HepG2 (cell line): ENCODE data around the gene MAST1. TPM values are rescaled to one million over a fixed set of nuclear protein-coding genes. Genes with fewer than 3 reads are reported as not detected.

ENCODE experiments used
- ARID2 ChIP-seq: sonication (generic); formaldehyde crosslinking; IDR thresholded peaks from 2 replicates; pipeline ENCODE4 v1.8.1; 2022; ENCODE audit warnings: mild to moderate bottlenecking, missing genetic modification reagents, borderline replicate concordance
- ATF7-NPFF ChIP-seq: sonication (generic); formaldehyde crosslinking; IDR thresholded peaks from 2 replicates; pipeline ENCODE4 v1.8.1; 2023; ENCODE audit warnings: mild to moderate bottlenecking, low read depth, missing genetic modification reagents, moderate library complexity
- CENPX ChIP-seq: sonication (generic); formaldehyde crosslinking; IDR thresholded peaks from 2 replicates; pipeline ENCODE4 v1.9.0; 2021; ENCODE audit warnings: mild to moderate bottlenecking, missing genetic modification reagents, moderate library complexity
- GATAD2A ChIP-seq: IDR thresholded peaks from 2 replicates; pipeline ENCODE4 v1.6.1; 2016
- GRHL1 ChIP-seq: sonication (generic); formaldehyde crosslinking; conservative IDR thresholded peaks from 2 replicates; pipeline ENCODE4 v1.8.0; 2022; ENCODE audit warnings: missing genetic modification reagents
- HMGXB3 ChIP-seq: sonication (generic); formaldehyde crosslinking; IDR thresholded peaks from 2 replicates; pipeline ENCODE4 v1.4.0; 2020; ENCODE audit warnings: missing genetic modification reagents, borderline replicate concordance
- MAFG ChIP-seq: sonication (generic); formaldehyde crosslinking; IDR thresholded peaks from 2 replicates; pipeline ENCODE4 v1.5.1; 2020; ENCODE audit warnings: mild to moderate bottlenecking, missing genetic modification reagents
- MAZ ChIP-seq, 2 experiments: sonication (generic) in 1 of 2; formaldehyde crosslinking in 1 of 2; IDR thresholded peaks; 2 replicates each; pipeline versions ENCODE4 v1.5.0 to v1.6.1; 2012 to 2020; ENCODE audit warnings: low read depth in 2 of 2, mild to moderate bottlenecking in 2 of 2, borderline replicate concordance in 1 of 2, improper control_type of control experiment in 1 of 2, low read length in 1 of 2, missing genetic modification reagents in 1 of 2, moderate library complexity in 1 of 2
- NR2C2 ChIP-seq: sonication (generic); formaldehyde crosslinking; IDR thresholded peaks from 2 replicates; pipeline ENCODE4 v1.4.0; 2020; ENCODE audit warnings: missing genetic modification reagents, mild to moderate bottlenecking, moderate library complexity, borderline replicate concordance
- TFDP2 ChIP-seq: sonication (generic); formaldehyde crosslinking; IDR thresholded peaks from 2 replicates; pipeline ENCODE4 v1.4.0; 2020; ENCODE audit warnings: missing genetic modification reagents
- ZBTB33 ChIP-seq: sonication (generic); formaldehyde crosslinking; IDR thresholded peaks from 2 replicates; pipeline ENCODE4 v1.4.0; 2020; ENCODE audit warnings: missing genetic modification reagents
- ZEB1 ChIP-seq: IDR thresholded peaks from 2 replicates; pipeline ENCODE4 v1.6.1; 2012; ENCODE audit warnings: mild to moderate bottlenecking, low read depth, inconsistent platforms; ENCODE audit not compliant: insufficient replicate concordance
- ZNF33B ChIP-seq: sonication (generic); formaldehyde crosslinking; IDR thresholded peaks from 2 replicates; pipeline ENCODE4 v1.5.1; 2020; ENCODE audit warnings: mild to moderate bottlenecking, missing genetic modification reagents
- ZNF530 ChIP-seq: sonication (generic); formaldehyde crosslinking; IDR thresholded peaks from 2 replicates; pipeline ENCODE4 v1.5.0; 2020; ENCODE audit warnings: low read depth, mild to moderate bottlenecking, missing genetic modification reagents
- ZNF652 ChIP-seq: IDR thresholded peaks from 2 replicates; pipeline ENCODE4 v1.6.1; 2016; ENCODE audit warnings: low read depth, borderline replicate concordance
- ZNF674 ChIP-seq: sonication (generic); formaldehyde crosslinking; IDR thresholded peaks from 2 replicates; pipeline ENCODE4 v1.5.0; 2020; ENCODE audit warnings: low read depth, mild to moderate bottlenecking, missing genetic modification reagents
- ZNF746 ChIP-seq: sonication (generic); formaldehyde crosslinking; IDR thresholded peaks from 2 replicates; pipeline ENCODE4 v1.8.0; 2022; ENCODE audit warnings: mild to moderate bottlenecking, missing genetic modification reagents
- ZNF850 ChIP-seq: sonication (generic); formaldehyde crosslinking; conservative IDR thresholded peaks from 2 replicates; pipeline ENCODE4 v1.9.0; 2021; ENCODE audit warnings: mild to moderate bottlenecking, missing genetic modification reagents
- ZSCAN9 ChIP-seq: IDR thresholded peaks from 2 replicates; pipeline ENCODE4 v1.6.1; 2016; ENCODE audit warnings: borderline replicate concordance
- polyA plus RNA-seq, 8 experiments: library from polyadenylated mRNA; depleted of rRNA in 3 of 8; stranded (reverse) in 7 of 8; unstranded in 1 of 8; fragments of >200 nt; fragmentation: Illumina TruSeq in 4 of 8; extraction: Trizol in 4 of 8; gene quantifications; 2 replicates each; pipeline versions ENCODE4 v1.2.1 to v1.2.3, GENCODE V29; 2011 to 2016; ENCODE audit warnings: low read depth in 4 of 8, missing spikeins in 1 of 8, mixed read lengths in 1 of 8; ENCODE audit not compliant: insufficient read depth in 1 of 8
- total RNA-seq, 5 experiments: library from RNA; depleted of rRNA; stranded (reverse); fragments of >200 nt; fragmentation: Illumina TruSeq; extraction: Trizol; gene quantifications; 2 replicates each; pipeline ENCODE4 v1.2.3, GENCODE V29; 2016; ENCODE audit warnings: low read depth in 1 of 5

The MAST1 gene
- total and polyA plus RNA-seq, 2 of the 13 experiments (the other 11 are each of a cell fraction or from before 2014, with no cell fraction given), result 0.73 to 4.7 TPM

GRCh38 chr19:12801466-12802266, 36.6 kb upstream of the MAST1 start, which contains the start of the genes PRDX2 and THSD8 (continued):
- no peak for TF ChIP-seq GRHL1 (CRISPR knock-in tag)
- no peak; the same call in none of the 2 replicates for TF ChIP-seq ZSCAN9 (CRISPR knock-in tag)
- TF ChIP-seq ARID2 (CRISPR knock-in tag), result no peak; the same call in 1 of the 2 replicates
- TF ChIP-seq GATAD2A (CRISPR knock-in tag), result peak; percentile 59
- TF ChIP-seq HMGXB3 (CRISPR knock-in tag), result no peak
- 0 out of 2 replicates have a peak, but pooled peaks have one; percentile 54 for TF ChIP-seq MAFG (CRISPR knock-in tag)
- no peak for TF ChIP-seq ZEB1
- TF ChIP-seq ZNF674 (CRISPR knock-in tag), result no peak
- peak; percentile 92 for TF ChIP-seq ZNF850 (CRISPR knock-in tag)
- TF ChIP-seq ZBTB33 (CRISPR knock-in tag), result 0 out of 2 replicates have a peak, but pooled peaks have one; percentile 15
- peak; percentile 69 for TF ChIP-seq TFDP2 (CRISPR knock-in tag)
- TF ChIP-seq ZNF652 (CRISPR knock-in tag), result no peak
- no peak for TF ChIP-seq ZNF746 (CRISPR knock-in tag)
- TF ChIP-seq NR2C2 (CRISPR knock-in tag), result peak; percentile 73
- TF ChIP-seq ZNF33B (CRISPR knock-in tag), result peak; percentile 68; the same call in 1 of the 2 replicates
- no peak for TF ChIP-seq CENPX (CRISPR knock-in tag)
- TF ChIP-seq MAZ (IDR thresholded peaks at IDR 0.05; ENCODE audit: borderline replicate concordance, low read depth, low read length), result peak; percentile 44; the same call in 1 of the 2 replicates
- TF ChIP-seq MAZ (CRISPR knock-in tag; IDR thresholded peaks at IDR 0.05; ENCODE audit: low read depth), result peak; percentile 73
- TF ChIP-seq ZNF530, result no peak
- peak; percentile 87; the same call in 1 of the 2 replicates for TF ChIP-seq ATF7-NPFF
